ENCODE measurements around the gene USP40. TPM values are rescaled to one million over a fixed set of nuclear protein-coding genes. Genes with fewer than 3 reads are reported as not detected.

The USP40 gene
- polyA plus RNA-seq, 3 donors: 45.9 to 64.2 (median 48.7) TPM

- no peak for DNase-seq (ENCODE audit: extremely low read depth in 1 of 11, low read depth in 9 of 11, low spot score in 4 of 11)
Observed at GRCh38 chr2:233503947-233504637, 62.5 kb downstream of the USP40 start.

DNA sequence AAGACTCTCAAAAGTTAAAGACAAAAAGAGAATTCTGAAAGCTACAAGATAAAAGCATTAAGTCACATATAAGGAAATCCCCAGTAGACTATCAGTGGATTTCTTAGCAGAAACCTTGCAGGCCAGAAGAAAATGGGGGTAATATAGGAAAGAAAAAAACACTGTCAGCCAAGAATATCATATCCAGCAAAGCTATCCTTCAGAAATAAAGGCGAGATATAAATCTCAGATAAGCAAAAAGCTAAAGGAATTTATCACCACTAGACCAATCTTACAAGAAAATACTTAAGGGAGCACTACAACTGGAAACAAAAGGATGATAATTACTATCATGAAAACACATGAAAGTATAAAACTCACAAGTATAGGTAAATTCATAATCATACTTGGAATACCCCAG lies 63.1 kb downstream of the USP40 start:
- no peak for DNase-seq (ENCODE audit: extremely low read depth in 1 of 11, low read depth in 9 of 11, low spot score in 4 of 11)

GRCh38 chr2:233501198-233502076 lies 65.1 kb downstream of the USP40 start:
- no peak for DNase-seq (ENCODE audit: extremely low read depth in 1 of 11, low read depth in 9 of 11, low spot score in 4 of 11)

DNA sequence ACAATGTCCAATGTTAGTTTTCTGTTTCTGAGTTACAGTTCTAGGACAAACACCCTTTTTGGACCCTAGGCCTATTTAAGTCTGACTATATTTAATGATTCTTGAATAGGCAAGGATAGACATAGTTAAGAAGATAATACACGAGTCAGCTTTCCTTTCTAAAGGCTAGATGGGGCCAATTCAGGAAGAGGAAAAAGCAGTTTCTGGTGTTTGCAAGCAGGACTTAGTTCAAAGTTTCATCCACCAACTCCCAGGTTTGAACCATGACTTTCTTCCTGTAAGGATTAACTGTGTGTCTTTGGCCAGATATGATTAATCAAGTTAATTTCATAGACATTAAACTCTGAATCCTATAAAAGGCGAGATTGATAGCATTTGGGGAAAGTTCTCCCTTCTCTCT lies 66.7 kb downstream of the USP40 start:
- DNase-seq (ENCODE audit: extremely low read depth in 1 of 11, low read depth in 9 of 11, low spot score in 4 of 11): no peak

- DNase-seq (ENCODE audit: extremely low read depth in 1 of 11, low read depth in 9 of 11, low spot score in 4 of 11): no peak
Observed at GRCh38 chr2:233498126-233498525, 68.5 kb downstream of the USP40 start.

- DNase-seq (ENCODE audit: extremely low read depth in 1 of 11, low read depth in 9 of 11, low spot score in 4 of 11): no peak
Observed at GRCh38 chr2:233497692-233498091, 68.9 kb downstream of the USP40 start.

GRCh38 chr2:233495503-233496496 lies 70.8 kb downstream of the USP40 start:
- no peak for DNase-seq (ENCODE audit: extremely low read depth in 1 of 11, low read depth in 9 of 11, low spot score in 4 of 11)

DNA sequence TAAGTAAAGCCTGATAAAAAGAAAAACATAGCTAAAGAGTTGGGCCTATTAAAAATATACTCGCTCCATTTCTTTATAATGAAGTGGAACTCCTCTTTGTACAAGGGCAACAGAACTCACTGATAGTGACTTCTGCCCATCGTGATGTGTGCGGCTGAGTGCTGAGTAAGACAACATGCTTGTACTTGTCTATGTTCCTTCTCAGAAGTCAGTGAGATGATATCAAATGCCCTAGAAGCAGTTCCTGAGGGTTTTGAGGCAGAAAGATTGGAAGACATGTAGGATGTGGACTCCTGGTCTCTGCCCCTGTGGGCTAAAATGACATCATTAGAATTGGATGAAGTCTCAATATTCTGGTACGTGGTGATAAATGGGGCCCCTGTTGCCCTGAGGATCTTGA lies 73.8 kb downstream of the USP40 start:
- DNase-seq (ENCODE audit: extremely low read depth in 1 of 11, low read depth in 9 of 11, low spot score in 4 of 11): no peak

GRCh38 chr2:233492078-233492477 lies 74.5 kb downstream of the USP40 start:
- no peak for DNase-seq (ENCODE audit: extremely low read depth in 1 of 11, low read depth in 9 of 11, low spot score in 4 of 11)

DNA sequence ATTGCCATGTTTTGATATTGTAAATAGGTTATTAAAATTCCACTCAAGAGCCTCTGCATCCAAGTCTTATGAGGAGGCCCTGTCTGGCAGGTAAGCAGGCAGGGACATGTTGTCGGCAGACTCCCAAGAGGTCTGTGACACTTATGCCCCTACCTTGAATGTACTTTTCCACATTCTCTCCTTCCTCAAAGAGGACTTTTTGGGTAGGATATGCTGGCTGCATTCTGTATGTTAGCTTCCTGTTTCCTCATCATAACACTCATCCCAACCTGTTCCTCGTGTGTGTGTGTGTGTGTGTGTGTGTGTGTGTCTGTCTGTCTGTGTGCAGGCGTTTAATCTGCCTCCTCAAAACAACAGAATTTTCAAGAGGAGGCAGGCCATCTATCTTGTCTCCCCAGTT lies 75.3 kb downstream of the USP40 start:
- no peak for DNase-seq (ENCODE audit: extremely low read depth in 1 of 11, low read depth in 9 of 11, low spot score in 4 of 11)

GRCh38 chr2:233490831-233491230 lies 75.8 kb downstream of the USP40 start:
- no peak for DNase-seq (ENCODE audit: extremely low read depth in 1 of 11, low read depth in 9 of 11, low spot score in 4 of 11)

DNA sequence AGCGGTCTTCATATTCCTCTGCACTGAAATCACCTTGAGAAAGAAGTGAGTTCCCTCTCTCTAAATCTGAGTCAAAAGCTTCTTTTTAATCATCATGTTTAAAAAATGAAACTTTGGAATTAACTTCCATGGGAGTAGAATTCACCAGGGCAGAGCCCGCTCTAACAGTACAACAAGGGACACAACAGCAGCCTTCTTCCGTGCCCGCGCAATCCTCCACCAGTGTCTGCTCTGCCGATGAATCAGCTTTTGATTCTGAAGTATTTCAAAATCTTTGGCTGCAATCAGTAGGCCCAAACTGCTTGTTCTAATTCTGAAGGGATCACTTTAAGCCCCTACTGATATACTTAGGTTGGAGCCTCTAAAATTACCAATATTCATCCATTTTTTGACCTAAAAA lies 76.9 kb downstream of the USP40 start:
- DNase-seq (ENCODE audit: extremely low read depth in 1 of 11, low read depth in 9 of 11, low spot score in 4 of 11): no peak

DNA sequence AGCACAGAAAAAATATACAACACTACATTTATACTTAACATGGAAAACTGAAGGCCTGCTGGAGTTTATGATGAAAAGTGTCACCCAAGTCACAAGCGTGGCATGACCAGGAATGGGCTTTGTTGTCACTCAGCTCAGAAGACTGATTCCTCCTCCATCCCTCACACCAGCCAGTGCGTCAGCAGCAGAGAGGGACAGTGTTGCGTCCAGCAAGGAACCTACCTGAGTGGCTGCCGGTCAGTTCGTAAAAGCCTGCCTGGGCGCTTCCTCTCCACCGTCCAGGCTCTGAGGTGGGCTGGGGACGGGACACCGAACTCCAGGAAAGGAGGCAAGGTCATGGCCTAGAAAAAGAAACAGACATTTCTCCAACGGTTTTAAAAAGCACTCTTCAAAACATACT lies 77.4 kb downstream of the USP40 start:
- no peak for DNase-seq (ENCODE audit: extremely low read depth in 1 of 11, low read depth in 9 of 11, low spot score in 4 of 11)

DNA sequence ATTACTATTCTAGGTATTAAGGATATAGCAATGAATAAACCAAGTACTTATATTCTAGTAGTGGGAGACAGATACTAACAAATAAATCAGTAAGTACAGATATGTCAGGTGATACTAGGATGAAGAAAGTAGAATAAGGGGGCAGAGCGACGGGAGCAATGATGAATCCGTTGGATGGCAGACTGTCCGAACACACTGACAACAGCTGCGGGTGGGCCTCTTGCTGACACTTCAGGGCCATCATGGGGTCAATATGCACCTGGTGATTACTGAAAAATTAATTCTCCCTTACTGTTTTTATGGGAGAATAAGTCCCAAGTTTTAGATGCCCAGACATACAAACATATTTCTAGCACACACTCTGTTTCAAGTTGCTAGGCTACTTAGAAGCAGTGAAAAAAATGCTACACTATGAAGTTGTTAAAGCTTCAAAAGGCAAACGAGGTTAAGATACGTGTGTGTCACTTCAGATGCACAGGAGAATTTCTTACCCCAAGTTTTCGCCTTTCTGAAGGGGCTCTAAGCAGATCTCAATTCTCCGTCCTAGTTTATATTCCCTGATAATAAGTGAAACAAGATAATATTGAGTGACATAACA lies 78.7 kb downstream of the USP40 start:
- no peak for DNase-seq (ENCODE audit: extremely low read depth in 1 of 11, low read depth in 9 of 11, low spot score in 4 of 11)

- DNase-seq (ENCODE audit: extremely low read depth in 1 of 11, low read depth in 9 of 11, low spot score in 4 of 11): no peak
Observed at GRCh38 chr2:233486778-233487552, 79.6 kb downstream of the USP40 start.

GRCh38 chr2:233486357-233486756 lies 80.2 kb downstream of the USP40 start:
- DNase-seq (ENCODE audit: extremely low read depth in 1 of 11, low read depth in 9 of 11, low spot score in 4 of 11): no peak

DNA sequence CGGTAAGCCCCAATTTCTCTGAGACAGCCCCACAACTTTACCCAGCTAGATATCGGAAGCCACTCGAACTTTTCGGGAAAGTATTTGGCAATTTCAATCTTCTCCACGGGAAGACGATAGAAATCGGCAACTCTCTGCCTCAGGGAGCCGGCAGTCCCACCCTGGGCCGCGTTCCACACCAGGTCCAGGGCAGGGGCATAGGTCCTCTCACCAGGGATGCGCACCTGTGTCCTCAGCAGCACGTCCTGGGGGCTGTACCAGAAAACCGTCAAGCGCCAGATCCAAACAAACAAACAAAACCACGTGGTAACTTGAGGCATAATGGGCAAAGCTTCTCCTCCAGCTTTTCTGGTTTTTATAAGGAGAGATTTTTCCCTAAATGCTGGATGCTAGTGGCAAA lies 80.9 kb downstream of the USP40 start:
- no peak for DNase-seq (ENCODE audit: extremely low read depth in 1 of 11, low read depth in 9 of 11, low spot score in 4 of 11)

DNA sequence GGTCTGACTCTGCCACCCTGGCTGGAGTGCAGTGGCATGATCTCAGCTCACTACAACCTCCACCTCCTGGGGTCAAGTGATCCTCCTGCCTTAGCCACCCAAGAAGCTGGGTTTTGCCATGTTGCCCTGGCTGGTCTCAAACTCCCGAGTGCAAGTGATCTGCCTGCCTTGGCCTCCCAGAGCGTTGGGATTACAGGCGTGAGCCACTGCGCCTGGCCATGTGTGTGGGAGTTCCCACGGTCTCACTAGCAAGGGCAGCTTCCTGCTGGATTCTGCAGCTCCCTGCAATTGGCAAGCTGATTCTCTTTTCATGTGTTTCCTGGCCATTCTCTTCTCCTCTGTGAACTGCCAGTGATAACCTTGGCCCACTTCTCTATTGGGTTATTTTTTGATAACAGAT lies 84.0 kb downstream of the USP40 start:
- DNase-seq (ENCODE audit: extremely low read depth in 1 of 11, low read depth in 9 of 11, low spot score in 4 of 11): no peak

All from renal cortex interstitium (tissue), 11 donors.